ENCODE measurements around the gene RASA3.

DNA sequence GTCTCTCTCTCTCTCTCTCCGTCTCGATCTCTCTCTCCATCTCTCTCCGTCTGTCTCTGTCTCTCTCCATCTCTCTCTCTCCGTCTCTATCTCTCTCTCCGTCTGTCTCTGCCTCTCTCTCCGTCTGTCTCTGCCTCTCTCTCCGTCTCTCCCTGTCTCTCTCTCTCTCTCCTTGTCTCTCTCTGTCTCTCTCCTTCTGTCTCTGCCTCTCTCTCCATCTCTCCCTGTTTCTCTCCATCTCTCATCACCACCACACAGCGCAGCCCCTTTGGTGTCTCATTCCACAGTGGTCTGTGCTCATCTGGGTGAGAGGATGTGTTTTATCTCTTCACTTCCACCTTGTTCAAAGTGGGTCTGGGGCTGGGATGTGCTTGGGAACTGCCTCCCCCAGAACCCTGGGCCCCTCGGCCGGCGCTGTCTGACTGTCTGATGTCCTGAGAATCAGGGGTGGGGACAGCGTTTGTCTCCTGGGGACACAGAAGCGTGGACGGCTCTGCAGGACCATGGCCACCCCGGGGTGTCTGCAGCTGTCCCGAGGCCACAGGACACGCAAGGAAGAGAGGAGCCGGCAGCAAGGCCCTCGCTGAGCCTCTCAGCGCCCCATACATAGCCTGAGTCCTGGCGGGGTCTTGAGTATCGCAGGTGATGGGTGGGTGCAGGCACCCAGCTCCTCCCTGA lies 118.3 kb downstream of the RASA3 start:
- no peak for TF ChIP-seq EZH2 (IDR thresholded peaks at IDR 0.05; ENCODE audit: borderline replicate concordance, insufficient read depth, low read length, poor library complexity, severe bottlenecking)
- TF ChIP-seq, protein P1, sequence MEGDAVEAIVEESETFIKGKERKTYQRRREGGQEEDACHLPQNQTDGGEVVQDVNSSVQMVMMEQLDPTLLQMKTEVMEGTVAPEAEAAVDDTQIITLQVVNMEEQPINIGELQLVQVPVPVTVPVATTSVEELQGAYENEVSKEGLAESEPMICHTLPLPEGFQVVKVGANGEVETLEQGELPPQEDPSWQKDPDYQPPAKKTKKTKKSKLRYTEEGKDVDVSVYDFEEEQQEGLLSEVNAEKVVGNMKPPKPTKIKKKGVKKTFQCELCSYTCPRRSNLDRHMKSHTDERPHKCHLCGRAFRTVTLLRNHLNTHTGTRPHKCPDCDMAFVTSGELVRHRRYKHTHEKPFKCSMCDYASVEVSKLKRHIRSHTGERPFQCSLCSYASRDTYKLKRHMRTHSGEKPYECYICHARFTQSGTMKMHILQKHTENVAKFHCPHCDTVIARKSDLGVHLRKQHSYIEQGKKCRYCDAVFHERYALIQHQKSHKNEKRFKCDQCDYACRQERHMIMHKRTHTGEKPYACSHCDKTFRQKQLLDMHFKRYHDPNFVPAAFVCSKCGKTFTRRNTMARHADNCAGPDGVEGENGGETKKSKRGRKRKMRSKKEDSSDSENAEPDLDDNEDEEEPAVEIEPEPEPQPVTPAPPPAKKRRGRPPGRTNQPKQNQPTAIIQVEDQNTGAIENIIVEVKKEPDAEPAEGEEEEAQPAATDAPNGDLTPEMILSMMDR (IDR thresholded peaks at IDR 0.05; ENCODE audit: poor library complexity, severe bottlenecking), result no peak
- no peak for TF ChIP-seq POLR2AphosphoS5 (IDR thresholded peaks at IDR 0.05)
- no peak for TF ChIP-seq EP300 (conservative IDR thresholded peaks at IDR 0.05; ENCODE audit: poor library complexity, severe bottlenecking)
